GM10248 (cell line): Measurements from ENCODE around the gene ERCC6.

Experiments
- CTCF ChIA-PET: fragments of 300-600 bp; sonication (Branson Sonifier 250); formaldehyde crosslinking; extraction: SDS; loops from one replicate; lab custom pipeline; 2021; ENCODE audit warnings: antibody characterized with exemption; lab: Yijun Ruan, JAX
- POLR2A ChIA-PET: fragments of 350-650 bp; sonication (Branson Sonifier 250); formaldehyde crosslinking; extraction: SDS; loops from one replicate; lab custom pipeline; 2020; ENCODE audit warnings: antibody characterized with exemption; lab: Yijun Ruan, JAX
- DNase-seq: peaks from one replicate; pipeline ENCODE4 v3.0.0; 2012; ENCODE audit errors: extremely low spot score
- CTCF ChIP-seq: IDR thresholded peaks from 2 replicates; pipeline ENCODE4 v1.5.1; 2012; ENCODE audit warnings: mild to moderate bottlenecking, low read depth; ENCODE audit errors: extremely low read depth, missing control alignments, control extremely low read depth

ERCC6 gene

GRCh38 chr10:49497358-49497757, 41.6 kb downstream of the ERCC6 start:
- DNase-seq, result no peak
- TF ChIP-seq CTCF, result no peak
- POLR2A ChIA-PET, result no interaction called here
- CTCF ChIA-PET, result interaction anchor here (1.3 to 9.7 kb wide), 3 partner anchors 12 to 22 kb away, joined by 3 to 60 read pairs (median 4); no protein-coding TSS in a partner anchor

GRCh38 chr10:49488056-49488717, 50.7 kb downstream of the ERCC6 start:
- ChIA-PET CTCF (interaction anchor here (1.0 to 1.3 kb wide), 2 partner anchors 80 to 84 kb away, joined by 3 read pairs; no protein-coding TSS in a partner anchor), POLR2A (no interaction called here)
- TF ChIP-seq CTCF, result no peak
- DNase-seq, result no peak

DNA sequence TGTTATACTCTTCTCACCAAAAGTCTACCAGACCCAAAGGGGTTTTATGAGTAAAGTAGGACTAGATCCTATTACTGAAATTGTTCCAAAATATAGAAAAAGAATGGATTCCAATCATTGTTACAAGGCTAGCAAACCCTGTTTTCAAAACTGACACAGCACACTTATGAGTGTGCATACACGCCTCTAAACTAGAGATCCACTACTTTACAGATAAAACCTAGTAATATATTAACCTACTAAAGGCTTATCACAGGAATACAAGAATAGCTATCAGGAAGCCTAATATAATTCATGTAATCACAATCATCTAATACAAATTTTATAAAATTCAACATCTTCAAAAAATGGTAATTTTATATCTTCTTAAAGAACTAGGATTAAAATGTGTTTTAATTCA, 52.2 kb downstream of the ERCC6 start:
- CTCF ChIA-PET, result interaction anchor here (1.3 kb wide), 1 partner anchor 82 kb away, joined by 3 read pairs; no protein-coding TSS in a partner anchor
- POLR2A ChIA-PET, result no interaction called here
- TF ChIP-seq CTCF, result no peak
- no peak for DNase-seq

DNA sequence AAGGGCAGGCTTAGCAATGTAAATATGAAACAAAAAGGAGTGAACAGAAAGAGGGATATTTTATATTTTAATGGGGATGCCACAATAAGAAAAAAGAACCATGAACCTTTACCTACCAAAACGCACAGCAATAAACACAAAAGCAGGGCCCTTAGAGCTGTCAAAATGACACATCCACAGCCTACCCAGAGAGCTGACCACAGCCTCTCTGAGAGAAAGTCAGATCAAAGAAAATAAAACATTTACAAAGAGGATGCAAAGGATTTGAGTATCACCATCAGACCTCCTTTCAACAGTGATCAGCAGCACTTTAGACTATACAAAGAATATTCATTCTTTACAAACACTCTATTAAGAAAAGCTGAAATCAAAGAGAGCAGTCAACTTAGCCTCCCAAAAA, 52.9 kb downstream of the ERCC6 start:
- no peak for DNase-seq
- ChIA-PET CTCF (interaction anchor here (0.8 to 1.3 kb wide), 2 partner anchors 14 to 23 kb away, joined by 3 read pairs; no protein-coding TSS in a partner anchor), POLR2A (no interaction called here)
- TF ChIP-seq CTCF, result no peak

DNA sequence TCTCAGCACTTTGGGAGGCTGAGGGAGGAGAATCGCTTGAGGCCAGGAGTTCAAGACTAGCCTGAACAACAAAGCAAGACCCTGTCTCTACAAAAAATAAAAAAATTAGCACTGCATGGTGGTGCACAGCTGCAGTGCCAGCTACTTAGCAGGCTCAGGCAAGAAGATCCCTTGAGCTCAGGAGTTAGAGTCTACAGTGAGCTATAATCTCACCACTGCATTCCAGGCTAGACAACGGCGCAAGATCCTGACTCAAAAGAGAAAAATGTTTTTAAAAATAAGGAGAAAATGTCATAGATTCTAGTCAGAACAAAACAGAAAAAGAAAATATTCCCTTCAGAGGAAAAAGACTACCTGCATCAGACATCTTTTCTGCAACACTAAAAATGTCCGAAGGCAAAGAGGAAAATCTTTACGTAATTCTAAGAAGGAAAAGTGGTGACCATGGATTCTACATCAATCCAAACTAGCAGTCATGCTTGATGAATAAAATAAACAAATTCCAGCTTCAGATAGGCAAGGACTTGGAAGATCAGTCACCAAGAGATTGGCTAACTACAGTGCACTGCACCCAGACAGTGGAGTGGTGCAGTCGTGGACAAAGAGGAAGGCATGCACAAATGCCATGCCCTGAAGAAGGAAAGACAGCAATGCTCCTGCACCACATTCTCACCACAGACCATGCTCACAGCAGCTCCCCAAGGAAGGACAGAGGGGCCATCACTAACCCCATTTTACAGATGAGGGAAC, 54.3 kb downstream of the ERCC6 start:
- DNase-seq, result no peak
- ChIA-PET CTCF (interaction anchor here (0.8 to 1.3 kb wide), 2 partner anchors 24 to 42 kb away, joined by 3 read pairs; no protein-coding TSS in a partner anchor), POLR2A (no interaction called here)
- TF ChIP-seq CTCF, result no peak

GRCh38 chr10:49478819-49479218, 60.1 kb downstream of the ERCC6 start:
- TF ChIP-seq CTCF, result no peak
- CTCF ChIA-PET, result interaction anchor here (1.2 to 1.8 kb wide), 2 partner anchors 16 to 24 kb away, joined by 4 read pairs; no protein-coding TSS in a partner anchor
- POLR2A ChIA-PET, result no interaction called here
- no peak for DNase-seq
